Dendritic cell treated with granulocyte-macrophage colony-stimulating factor and Interleukin-4, amounts not matched to agents 40 ng/mL and 50 ng/mL, for 4 days (primary cell): ENCODE results near the gene CYBRD1.
A peak's percentile ranks its signal among the peaks of the same experiment; 100 is the strongest.
"Not testable (repeated sequence)": the region's sequence is repeated elsewhere in the genome, so short reads cannot be mapped to it uniquely, and the experiment has no call there.

Source experiments
- H3K27ac Mint-ChIP-seq: one replicate; pipeline ENCODE4 v1.8.0; 2022; ENCODE audit warnings: mild to moderate bottlenecking, mixed read lengths
- H3K27me3 Mint-ChIP-seq: one replicate; pipeline ENCODE4 v1.8.0; 2022; ENCODE audit warnings: mild to moderate bottlenecking, mixed read lengths
- H3K36me3 Mint-ChIP-seq: one replicate; pipeline ENCODE4 v1.8.0; 2022; ENCODE audit warnings: low read depth, mixed read lengths
- H3K4me1 Mint-ChIP-seq: one replicate; pipeline ENCODE4 v1.8.0; 2022; ENCODE audit warnings: low read depth, mixed read lengths
- H3K4me3 Mint-ChIP-seq: one replicate; pipeline ENCODE4 v1.8.0; 2022; ENCODE audit warnings: mild to moderate bottlenecking, moderate library complexity, mixed read lengths
- H3K9me3 Mint-ChIP-seq: one replicate; pipeline ENCODE4 v1.8.0; 2022; ENCODE audit warnings: mixed read lengths
- intact Hi-C: fragments of 100-400 bp; cut with micrococcal nuclease; formaldehyde crosslinking; loops from one replicate; pipeline ENCODE4 v1.15.0; 2022

CYBRD1 gene

DNA sequence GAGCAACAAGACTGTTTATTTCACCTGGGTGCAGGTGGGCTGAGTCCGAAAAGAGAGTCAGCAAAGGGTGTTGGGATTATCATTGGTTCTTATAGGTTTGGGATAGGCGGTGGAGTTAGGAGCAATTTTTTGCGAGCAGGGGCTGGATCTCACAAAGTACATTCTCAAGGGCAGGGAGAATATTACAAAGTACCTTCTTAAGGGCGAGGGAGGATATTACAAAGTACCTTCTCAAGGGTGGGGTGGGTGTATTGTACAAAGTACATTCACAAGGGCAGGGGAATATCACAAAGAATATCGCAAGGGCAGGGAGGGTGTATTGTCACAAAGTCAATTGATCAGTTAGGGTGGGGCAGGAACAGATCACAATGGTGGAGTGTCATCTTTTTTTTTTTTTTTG, 24.6 kb upstream of the CYBRD1 start:
- H3K27me3 Mint-ChIP-seq = not testable (repeated sequence)

DNA sequence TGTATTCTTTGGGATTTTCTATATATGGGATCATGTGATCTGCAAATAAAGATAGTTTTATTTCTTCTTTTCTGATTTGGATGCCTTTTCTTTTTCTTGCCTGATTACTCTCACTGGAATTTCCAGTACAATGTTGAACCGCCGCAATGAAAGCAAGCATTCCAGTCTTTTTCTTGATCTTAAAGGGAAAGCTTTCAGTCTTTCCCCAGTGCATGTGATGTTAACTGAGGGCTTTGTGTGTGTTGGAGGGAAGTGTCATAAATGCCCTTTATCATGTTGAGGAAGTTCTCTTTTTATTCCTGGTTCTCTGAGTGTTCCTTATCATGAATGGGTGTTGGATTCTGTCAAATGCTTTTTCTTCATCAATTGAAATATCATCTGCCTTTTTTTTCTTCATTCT, 16.9 kb upstream of the CYBRD1 start:
- Mint-ChIP-seq H3K27me3 (no peaks in the 10 kb centered on the region), H3K9me3 (no peaks in the 10 kb centered on the region), H3K36me3 (no peaks in the 10 kb centered on the region), H3K4me1 (peaks cover 5% of the 10 kb centered on the region), H3K4me3 (no peak overlapping the region), H3K27ac (no peak overlapping the region)
- intact Hi-C loops = no loop called here

More for the DNA sequence above, 24.6 kb upstream of the CYBRD1 start:
- intact Hi-C loops, H3K27ac Mint-ChIP-seq, H3K4me3 Mint-ChIP-seq, H3K4me1 Mint-ChIP-seq, H3K36me3 Mint-ChIP-seq, H3K9me3 Mint-ChIP-seq: not testable (repeated sequence)

- H3K4me3 Mint-ChIP-seq = no peak overlapping the region
- no peaks in the 10 kb centered on the region for H3K27me3 Mint-ChIP-seq
- H3K4me1 Mint-ChIP-seq = peaks cover 33% of the 10 kb centered on the region
- H3K36me3 Mint-ChIP-seq = no peaks in the 10 kb centered on the region
- no peak overlapping the region for H3K27ac Mint-ChIP-seq
- intact Hi-C loops = no loop called here
- no peaks in the 10 kb centered on the region for H3K9me3 Mint-ChIP-seq
Measured at GRCh38 chr2:171509945-171510731, 12.1 kb upstream of the CYBRD1 start.

- Mint-ChIP-seq H3K4me1 (peaks cover 46% of the 10 kb centered on the region), H3K36me3 (no peaks in the 10 kb centered on the region), H3K27me3 (peaks cover 1% of the 10 kb centered on the region), H3K4me3 (no peak overlapping the region), H3K27ac (peak overlapping the region; percentile 62), H3K9me3 (no peaks in the 10 kb centered on the region)
- intact Hi-C loops = no loop called here
Measured at GRCh38 chr2:171512014-171512413, 10.3 kb upstream of the CYBRD1 start.

DNA sequence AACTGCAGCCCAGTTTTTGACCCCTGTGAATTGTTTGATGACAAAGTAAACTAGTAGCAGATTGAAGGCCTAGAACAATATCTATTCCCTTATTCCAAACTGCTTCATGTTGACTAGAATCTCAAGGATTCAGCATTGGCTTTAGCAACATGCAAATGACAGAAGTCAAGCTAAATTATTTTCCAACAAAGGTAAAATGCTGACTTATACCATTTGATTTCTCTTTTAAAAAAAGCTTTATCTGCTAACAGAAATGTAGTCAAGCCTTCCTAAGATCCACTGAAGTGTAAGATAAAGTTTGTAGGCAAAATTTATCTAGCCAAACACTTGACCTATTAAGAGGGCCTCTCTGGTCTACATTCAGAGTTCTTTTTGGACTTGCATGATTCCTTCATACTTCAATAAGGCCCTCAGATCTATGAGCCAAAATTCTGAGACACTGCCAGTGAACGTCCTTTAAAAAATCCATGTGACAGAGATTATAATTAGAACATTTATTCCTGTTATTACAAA, 9.5 kb upstream of the CYBRD1 start:
- Mint-ChIP-seq H3K27ac (no peak overlapping the region), H3K9me3 (no peaks in the 10 kb centered on the region), H3K4me1 (peaks cover 47% of the 10 kb centered on the region), H3K27me3 (peaks cover 1% of the 10 kb centered on the region), H3K36me3 (no peaks in the 10 kb centered on the region), H3K4me3 (no peak overlapping the region)
- intact Hi-C loops = no loop called here

DNA sequence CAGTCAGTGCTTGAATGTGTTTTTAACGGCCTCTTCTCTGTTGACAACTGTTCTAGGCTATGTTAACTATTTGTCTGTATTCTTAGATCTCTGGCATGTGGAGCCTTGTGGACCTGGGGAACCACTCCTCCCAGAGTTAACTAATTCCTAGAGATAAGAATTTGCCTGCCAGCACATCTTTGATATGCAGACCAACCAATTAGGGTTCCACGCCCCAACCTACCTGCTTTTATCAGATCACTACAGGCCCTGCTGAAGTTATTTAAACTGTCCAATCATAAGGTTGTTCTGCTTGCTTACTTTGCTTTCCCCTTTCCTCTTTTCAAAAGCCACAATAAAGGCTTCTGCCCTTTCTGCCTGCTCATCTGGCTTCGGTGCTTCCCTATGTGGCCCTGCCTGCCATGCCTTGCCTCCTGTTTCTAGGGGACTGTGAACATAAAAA, 8.5 kb upstream of the CYBRD1 start:
- no peaks in the 10 kb centered on the region for H3K9me3 Mint-ChIP-seq
- peak overlapping the region; percentile 4 for H3K4me3 Mint-ChIP-seq
- H3K4me1 Mint-ChIP-seq = peaks cover 47% of the 10 kb centered on the region
- intact Hi-C loops = no loop called here
- peak overlapping the region; percentile 49 for H3K27ac Mint-ChIP-seq
- H3K36me3 Mint-ChIP-seq = no peaks in the 10 kb centered on the region
- peaks cover 1% of the 10 kb centered on the region for H3K27me3 Mint-ChIP-seq

DNA sequence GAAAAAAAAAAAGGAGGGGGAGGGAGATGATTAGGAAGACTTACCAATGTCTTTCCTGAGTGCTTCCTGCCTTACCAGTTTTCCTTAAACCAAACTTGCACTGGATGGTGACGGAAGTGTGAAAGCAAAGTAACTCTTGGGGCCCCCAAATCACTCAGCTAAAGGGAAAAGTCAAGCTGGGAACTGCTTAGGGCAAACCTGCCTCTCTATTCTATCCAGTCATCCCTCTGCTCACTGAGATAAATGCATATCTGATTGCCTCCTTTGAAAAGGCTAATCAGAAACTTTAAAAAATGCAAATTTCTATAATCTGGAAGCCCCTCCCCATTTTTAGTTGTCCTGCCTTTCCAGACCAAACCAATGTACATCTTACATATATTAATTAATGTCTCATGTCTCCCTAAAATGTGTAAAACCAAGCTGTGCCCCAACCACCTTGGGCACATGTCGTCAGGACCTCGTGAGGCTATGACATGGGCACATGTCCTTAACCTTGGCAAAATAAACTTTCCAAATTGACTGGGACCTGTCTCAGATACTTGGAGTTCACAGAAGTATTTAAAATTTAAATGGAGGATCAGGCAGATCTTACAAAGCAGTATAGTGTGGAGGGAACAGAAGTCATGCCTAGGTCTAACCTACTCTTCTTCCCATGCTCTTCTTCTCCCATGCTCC, 7.2 kb upstream of the CYBRD1 start:
- Mint-ChIP-seq H3K9me3 (no peaks in the 10 kb centered on the region), H3K27me3 (peaks cover 1% of the 10 kb centered on the region), H3K27ac (peak overlapping the region; percentile 49), H3K36me3 (no peaks in the 10 kb centered on the region), H3K4me1 (peaks cover 47% of the 10 kb centered on the region), H3K4me3 (no peak overlapping the region)
- intact Hi-C loops = no loop called here

DNA sequence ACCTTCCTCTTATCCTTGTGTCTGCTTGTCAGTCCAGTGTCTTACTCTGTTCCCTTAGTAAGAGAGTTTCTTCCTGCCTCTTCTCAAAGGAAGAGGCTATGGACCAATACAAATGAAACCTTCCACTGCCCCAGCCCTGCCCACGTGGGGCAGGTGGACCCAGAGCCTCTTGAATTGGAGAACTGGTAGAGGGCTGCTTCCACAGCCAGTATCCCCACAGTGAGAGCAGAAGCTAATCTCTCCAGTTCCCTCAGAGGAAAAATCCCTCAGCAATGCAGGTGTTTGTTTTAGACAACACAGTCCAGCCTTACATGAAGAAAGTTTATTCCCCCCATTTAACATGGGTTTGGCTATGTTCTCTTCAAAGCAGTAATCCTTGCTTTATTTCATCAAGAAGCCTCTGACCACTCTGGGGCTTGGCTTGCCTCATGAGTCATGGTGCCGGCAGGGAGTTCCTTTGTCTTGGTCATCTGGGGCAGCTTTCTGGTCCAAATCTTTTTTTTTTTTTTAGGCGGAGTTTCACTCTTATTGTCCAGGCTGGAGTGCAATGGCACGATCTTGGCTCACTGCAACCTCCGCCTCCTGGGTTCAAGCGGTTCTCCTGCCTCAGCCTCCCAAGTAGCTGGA, 6.5 kb upstream of the CYBRD1 start:
- Mint-ChIP-seq H3K4me1 (peaks cover 47% of the 10 kb centered on the region), H3K4me3 (no peak overlapping the region), H3K36me3 (no peaks in the 10 kb centered on the region), H3K9me3 (no peaks in the 10 kb centered on the region), H3K27me3 (peaks cover 1% of the 10 kb centered on the region), H3K27ac (peak overlapping the region; percentile 49)
- intact Hi-C loops = no loop called here

GRCh38 chr2:171516793-171517192, 5.5 kb upstream of the CYBRD1 start:
- no peak overlapping the region for H3K4me3 Mint-ChIP-seq
- no peaks in the 10 kb centered on the region for H3K9me3 Mint-ChIP-seq
- peaks cover 1% of the 10 kb centered on the region for H3K27me3 Mint-ChIP-seq
- intact Hi-C loops = no loop called here
- no peak overlapping the region for H3K27ac Mint-ChIP-seq
- H3K36me3 Mint-ChIP-seq = no peaks in the 10 kb centered on the region
- peaks cover 45% of the 10 kb centered on the region for H3K4me1 Mint-ChIP-seq

DNA sequence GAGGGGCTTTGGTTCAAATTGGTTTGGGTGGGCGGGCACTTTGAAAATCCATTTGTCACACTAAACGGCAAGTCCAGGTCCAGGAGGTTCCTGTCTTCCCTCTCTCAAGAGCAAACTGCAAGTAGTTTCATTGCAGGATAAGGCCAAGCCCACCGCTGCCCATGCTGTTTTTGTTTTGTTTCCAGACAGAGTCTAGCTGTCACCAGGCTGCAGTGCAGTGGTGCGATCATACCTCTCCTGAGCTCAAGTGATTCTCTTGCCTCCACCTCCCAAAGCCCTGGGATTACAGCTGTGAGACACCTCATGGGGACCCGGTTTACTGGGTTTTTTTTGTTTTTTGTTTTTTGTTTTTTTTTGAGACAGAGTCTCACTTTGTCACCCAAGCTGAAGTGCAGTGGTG, 1.8 kb upstream of the CYBRD1 start:
- Mint-ChIP-seq H3K4me1 (peaks cover 45% of the 10 kb centered on the region), H3K4me3 (no peak overlapping the region), H3K27ac (no peak overlapping the region), H3K36me3 (peaks cover 10% of the 10 kb centered on the region), H3K27me3 (peaks cover 1% of the 10 kb centered on the region), H3K9me3 (no peaks in the 10 kb centered on the region)
- intact Hi-C loops = no loop called here

DNA sequence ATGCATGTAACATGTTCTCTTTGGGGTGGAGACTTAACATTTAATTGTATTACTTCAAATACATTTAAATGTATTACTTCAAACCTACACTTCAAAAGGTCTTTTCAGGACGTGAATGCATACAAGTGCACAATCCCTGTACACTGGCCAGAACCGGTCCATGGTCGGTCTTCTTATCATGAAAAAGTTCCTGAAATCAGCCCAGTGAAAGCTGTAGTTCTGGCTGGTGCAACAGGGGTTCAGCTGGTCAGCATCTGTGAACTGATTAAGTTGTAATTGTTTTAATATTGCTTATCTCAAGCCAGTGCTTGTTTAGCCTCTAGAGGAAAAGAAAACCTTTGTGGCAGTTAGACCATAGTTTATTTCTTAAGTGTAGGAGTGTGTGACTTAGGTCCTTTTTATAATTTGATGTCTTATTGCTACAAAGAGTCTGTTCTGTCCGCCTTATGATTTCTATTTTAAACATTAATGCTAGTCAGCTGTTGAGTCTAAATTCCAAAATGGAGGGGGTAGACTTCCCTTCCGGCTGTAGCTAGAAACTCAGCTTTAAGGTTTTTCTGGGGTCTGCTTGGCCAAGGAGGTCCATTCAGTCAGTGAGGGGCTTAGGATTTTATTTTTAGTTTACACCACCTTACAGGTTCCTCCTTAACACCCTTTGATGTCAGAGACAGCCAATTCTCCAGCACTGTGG, 768 bp upstream of the CYBRD1 start:
- Mint-ChIP-seq H3K4me3 (peak overlapping the region; percentile 84), H3K27me3 (no peaks in the 10 kb centered on the region), H3K4me1 (peaks cover 35% of the 10 kb centered on the region), H3K9me3 (no peaks in the 10 kb centered on the region), H3K36me3 (peaks cover 10% of the 10 kb centered on the region), H3K27ac (peak overlapping the region; percentile 85)
- intact Hi-C loops = loop anchor here (2.0 kb wide), 1 partner anchor 87 kb away; the partner anchor contains the start of gene DCAF17

DNA sequence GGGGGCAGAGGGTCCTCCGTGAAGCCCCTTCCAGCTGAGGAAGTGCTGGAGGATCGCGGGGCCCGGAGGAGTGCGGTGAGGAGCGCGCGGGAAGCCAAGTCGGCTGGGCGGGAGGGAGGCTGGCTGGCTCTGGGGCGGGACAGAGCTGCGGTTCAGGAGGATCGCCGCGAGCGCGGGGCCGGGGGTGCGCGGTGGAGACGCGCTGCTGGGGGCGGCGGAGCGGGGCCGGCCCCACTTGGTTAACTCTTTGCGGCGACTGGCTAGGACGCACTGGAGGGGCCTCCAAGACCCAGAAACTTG, 464 bp downstream of the CYBRD1 start:
- peak overlapping the region; percentile 85 for H3K27ac Mint-ChIP-seq
- no peaks in the 10 kb centered on the region for H3K27me3 Mint-ChIP-seq
- H3K4me3 Mint-ChIP-seq = peak overlapping the region; percentile 84
- peaks cover 33% of the 10 kb centered on the region for H3K4me1 Mint-ChIP-seq
- intact Hi-C loops = loop anchor here (2.0 kb wide), 1 partner anchor 88 kb away; the partner anchor contains the start of gene DCAF17
- H3K9me3 Mint-ChIP-seq = no peaks in the 10 kb centered on the region
- peaks cover 15% of the 10 kb centered on the region for H3K36me3 Mint-ChIP-seq

DNA sequence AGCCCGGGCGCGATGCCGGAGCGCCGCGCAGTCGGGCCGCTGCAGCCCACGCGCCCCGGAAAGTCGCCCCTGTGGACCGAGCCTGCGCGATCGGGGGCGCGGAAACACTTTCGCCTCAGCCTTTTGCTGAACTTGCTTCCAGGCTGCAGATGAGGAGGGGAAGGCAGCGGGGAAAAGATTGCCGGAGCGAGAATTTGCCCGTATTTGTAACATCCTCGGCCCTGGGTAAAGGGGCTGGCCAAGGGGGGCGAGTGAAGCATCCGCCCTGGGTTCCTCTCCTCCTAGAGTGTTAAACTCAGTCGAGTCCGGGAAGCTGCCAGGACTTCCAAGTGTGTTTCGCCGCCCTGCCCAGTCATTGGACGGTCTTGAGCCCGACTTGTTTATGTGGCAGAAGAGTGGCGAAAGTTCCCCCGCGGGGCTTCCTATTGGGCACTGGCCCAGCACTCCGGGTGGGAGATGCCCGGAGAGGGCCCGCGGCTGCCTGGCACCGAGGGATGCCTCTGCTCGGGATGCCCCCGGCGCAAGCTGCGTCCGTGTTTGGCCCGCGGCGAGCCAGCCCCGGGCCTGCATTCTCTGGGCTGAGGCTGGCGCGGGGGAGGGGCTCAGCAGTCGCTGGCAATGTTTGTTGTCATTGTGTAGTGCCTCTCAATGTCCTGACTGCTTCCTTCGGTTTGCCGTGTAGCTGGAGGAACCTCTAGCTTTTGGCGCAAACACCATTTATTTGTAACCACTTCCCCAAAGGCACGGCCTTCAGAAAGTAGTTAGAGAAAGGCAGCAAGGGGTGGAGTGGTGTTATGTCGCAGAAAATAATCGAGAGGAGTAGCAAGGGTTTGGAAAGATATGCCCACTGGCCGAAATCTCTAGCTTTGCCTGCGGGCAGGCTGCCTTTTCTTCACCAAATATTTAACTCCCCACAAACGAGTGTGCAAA, 1.1 kb downstream of the CYBRD1 start:
- intact Hi-C loops = loop anchor here (2.0 kb wide), 1 partner anchor 89 kb away; the partner anchor contains the start of gene DCAF17
- peaks cover 34% of the 10 kb centered on the region for H3K4me1 Mint-ChIP-seq
- H3K9me3 Mint-ChIP-seq = no peaks in the 10 kb centered on the region
- peak overlapping the region; percentile 85 for H3K27ac Mint-ChIP-seq
- peaks cover 20% of the 10 kb centered on the region for H3K36me3 Mint-ChIP-seq
- H3K27me3 Mint-ChIP-seq = no peaks in the 10 kb centered on the region
- H3K4me3 Mint-ChIP-seq = peak overlapping the region; percentile 84
